HepG2 (cell line): ENCODE results near the gene GPC6. TPM values are rescaled to one million over a fixed set of nuclear protein-coding genes. Genes with fewer than 3 reads are reported as not detected.

ENCODE experiments used
- ATAC-seq: fragments of 200-7000 bp; cut with Tn5 transposase; 3 replicates; pipeline ENCODE4 v1.9.1; 2020; ENCODE audit warnings: mild to moderate bottlenecking, moderate library complexity
- BruUV-seq: library from RNA; stranded (reverse); fragments of 400-500 nt; replicated peaks from 2 replicates; lab custom pipeline; 2021; lab: Mats Ljungman, UMichigan
- CTCF ChIA-PET: fragments of 300-600 bp; formaldehyde crosslinking; extraction: SDS; loops from one replicate; lab custom pipeline; 2021; ENCODE audit warnings: low total read pairs, inconsistent platforms, low intra/inter-chr PET ratio; lab: Yijun Ruan, JAX
- POLR2A ChIA-PET: fragments of 350-600 bp; sonication (Branson Sonifier 250); formaldehyde crosslinking; loops from one replicate; lab custom pipeline; 2020; ENCODE audit warnings: antibody characterized with exemption, inconsistent platforms; lab: Yijun Ruan, JAX
- DNase-seq: peaks from one replicate; pipeline ENCODE4 v3.0.0-alpha.2; 2015; ENCODE audit warnings: low spot score
- FAIRE-seq: peaks from 3 replicates; lab custom pipeline; 2011; peaks lifted over from hg19 to GRCh38; lab: Jason Lieb, UNC
- H2AFZ ChIP-seq: one replicate; pipeline ENCODE4 v1.6.1; 2011; ENCODE audit warnings: low read length, inconsistent platforms
- H3K27ac ChIP-seq: fragments of 300-600 bp; 3 replicates; pipeline ENCODE4 v1.8.0; 2011; ENCODE audit warnings: mixed run types, mild to moderate bottlenecking, mixed read lengths, low read length, inconsistent platforms; ENCODE audit not compliant: insufficient read depth; ENCODE audit errors: extremely low read length
- H3K27me3 ChIP-seq, 2 experiments: fragments of 200-600 bp in 1 of 2; 2 replicates in 1 of 2; 3 replicates in 1 of 2; pipeline versions ENCODE4 v1.6.0 to v1.8.0; 2011; ENCODE audit warnings: low read length in 2 of 2, mild to moderate bottlenecking in 2 of 2, moderate library complexity in 2 of 2, inconsistent platforms in 1 of 2; ENCODE audit not compliant: insufficient read depth in 2 of 2, control insufficient read depth in 1 of 2
- H3K36me3 ChIP-seq, 2 experiments: fragments of 200-600 bp in 1 of 2; replicated peaks in 1 of 2; 2 replicates in 1 of 2; 3 replicates in 1 of 2; pipeline versions ENCODE4 v1.5.1 to v1.8.0; 2011; ENCODE audit warnings: low read length in 2 of 2, inconsistent platforms in 1 of 2; ENCODE audit not compliant: insufficient read depth in 2 of 2, control insufficient read depth in 1 of 2
- H3K4me1 ChIP-seq: 2 replicates; pipeline ENCODE4 v1.5.1; 2012; ENCODE audit warnings: low read length, inconsistent platforms; ENCODE audit not compliant: insufficient read depth
- H3K4me2 ChIP-seq: 2 replicates; pipeline ENCODE4 v1.6.0; 2011; ENCODE audit warnings: low read depth, low read length, inconsistent platforms
- H3K4me3 ChIP-seq, 3 experiments: fragments of 200-600 bp in 1 of 3; sonication (generic), shearing (Covaris generic) in 1 of 3; replicated peaks in 1 of 3; 2 replicates each; pipeline ENCODE4 v1.5.1; 2011 to 2016; ENCODE audit warnings: low read length in 3 of 3, inconsistent platforms in 2 of 3, low read depth in 2 of 3, mild to moderate bottlenecking in 2 of 3, control low read depth in 1 of 3, mixed read lengths in 1 of 3; ENCODE audit not compliant: insufficient read depth in 1 of 3
- H3K79me2 ChIP-seq: one replicate; pipeline ENCODE4 v1.6.1; 2011; ENCODE audit warnings: low read length, inconsistent platforms; ENCODE audit not compliant: insufficient read depth
- H3K9ac ChIP-seq: 2 replicates; pipeline ENCODE4 v1.6.0; 2011; ENCODE audit warnings: mild to moderate bottlenecking, low read depth, low read length, inconsistent platforms; ENCODE audit not compliant: insufficient read depth
- H3K9me3 ChIP-seq: 2 replicates; pipeline ENCODE4 v1.5.1; 2012; ENCODE audit warnings: mild to moderate bottlenecking, low read length
- H4K20me1 ChIP-seq: 2 replicates; pipeline ENCODE4 v1.6.0; 2011; ENCODE audit warnings: inconsistent platforms, mild to moderate bottlenecking, low read length, moderate library complexity; ENCODE audit not compliant: insufficient read depth
- ATF7 ChIP-seq, 2 experiments: fragments of 450-650 bp in 1 of 2; sonication (generic) in 1 of 2; formaldehyde crosslinking in 1 of 2; IDR thresholded peaks; 2 replicates each; pipeline versions ENCODE4 v1.4.0 to v1.6.1; 2016 to 2020; ENCODE audit warnings: antibody characterized with exemption in 1 of 2, mild to moderate bottlenecking in 1 of 2, missing genetic modification reagents in 1 of 2
- CCAR2 ChIP-seq: fragments of 200-400 bp; formaldehyde crosslinking; optimal IDR thresholded peaks from 2 replicates; pipeline ENCODE3; 2018; ENCODE audit warnings: low read depth, mild to moderate bottlenecking, low read length, moderate library complexity
- GABPB1 ChIP-seq: IDR thresholded peaks from 2 replicates; pipeline ENCODE4 v1.6.1; 2016; ENCODE audit warnings: mild to moderate bottlenecking, missing genetic modification reagents, moderate library complexity, missing compliant biosample characterization
- RFXANK ChIP-seq: IDR thresholded peaks from 2 replicates; pipeline ENCODE4 v1.6.1; 2016
- WGBS: methylation state at CpG from one replicate; pipeline ENCODE4 v1.1.6; 2017; ENCODE audit warnings: low lambda C conversion rate; 5-methylcytosine and 5-hydroxymethylcytosine counted together
- in situ Hi-C: cut with HindIII; loops from 2 replicates; pipeline ENCODE4 v1.10.0; 2017; ENCODE audit warnings: low pct_unique_long_range_greater_than_20kb; ENCODE audit not compliant: extremely low pct_ligation_motif_present
- intact Hi-C: fragments of 100-400 bp; cut with micrococcal nuclease; formaldehyde crosslinking; loops from one replicate; pipeline ENCODE4 v1.10.0; 2022; ENCODE audit not compliant: unreplicated experiment
- polyA plus RNA-seq, 8 experiments: library from polyadenylated mRNA; depleted of rRNA in 3 of 8; stranded (reverse) in 7 of 8; unstranded in 1 of 8; fragments of >200 nt; fragmentation: Illumina TruSeq in 4 of 8; extraction: Trizol in 4 of 8; gene quantifications; 2 replicates each; pipeline versions ENCODE4 v1.2.1 to v1.2.3, GENCODE V29; 2011 to 2016; ENCODE audit warnings: low read depth in 4 of 8, missing spikeins in 1 of 8, mixed read lengths in 1 of 8; ENCODE audit not compliant: insufficient read depth in 1 of 8
- total RNA-seq, 5 experiments: library from RNA; depleted of rRNA; stranded (reverse); fragments of >200 nt; fragmentation: Illumina TruSeq; extraction: Trizol; gene quantifications; 2 replicates each; pipeline ENCODE4 v1.2.3, GENCODE V29; 2016; ENCODE audit warnings: low read depth in 1 of 5
- TF ChIP-seq, protein P1 (sequence below): sonication (generic); formaldehyde crosslinking; IDR thresholded peaks from 2 replicates; pipeline ENCODE4 v1.4.0; 2020; ENCODE audit warnings: mild to moderate bottlenecking, missing genetic modification reagents, borderline replicate concordance
- TF ChIP-seq, protein P2 (sequence below): IDR thresholded peaks from 2 replicates; pipeline ENCODE4 v1.6.1; 2016; ENCODE audit warnings: mild to moderate bottlenecking, missing biosample characterization, missing genetic modification reagents
- TF ChIP-seq, protein P3 (sequence below): sonication (generic); formaldehyde crosslinking; conservative IDR thresholded peaks from 2 replicates; pipeline ENCODE4 v1.8.0; 2022; ENCODE audit warnings: missing genetic modification reagents

Gene GPC6
- total and polyA plus RNA-seq, 2 of the 13 experiments (the other 11 are each of a cell fraction or from before 2014, with no cell fraction given): 24.5 to 33.9 TPM

DNA sequence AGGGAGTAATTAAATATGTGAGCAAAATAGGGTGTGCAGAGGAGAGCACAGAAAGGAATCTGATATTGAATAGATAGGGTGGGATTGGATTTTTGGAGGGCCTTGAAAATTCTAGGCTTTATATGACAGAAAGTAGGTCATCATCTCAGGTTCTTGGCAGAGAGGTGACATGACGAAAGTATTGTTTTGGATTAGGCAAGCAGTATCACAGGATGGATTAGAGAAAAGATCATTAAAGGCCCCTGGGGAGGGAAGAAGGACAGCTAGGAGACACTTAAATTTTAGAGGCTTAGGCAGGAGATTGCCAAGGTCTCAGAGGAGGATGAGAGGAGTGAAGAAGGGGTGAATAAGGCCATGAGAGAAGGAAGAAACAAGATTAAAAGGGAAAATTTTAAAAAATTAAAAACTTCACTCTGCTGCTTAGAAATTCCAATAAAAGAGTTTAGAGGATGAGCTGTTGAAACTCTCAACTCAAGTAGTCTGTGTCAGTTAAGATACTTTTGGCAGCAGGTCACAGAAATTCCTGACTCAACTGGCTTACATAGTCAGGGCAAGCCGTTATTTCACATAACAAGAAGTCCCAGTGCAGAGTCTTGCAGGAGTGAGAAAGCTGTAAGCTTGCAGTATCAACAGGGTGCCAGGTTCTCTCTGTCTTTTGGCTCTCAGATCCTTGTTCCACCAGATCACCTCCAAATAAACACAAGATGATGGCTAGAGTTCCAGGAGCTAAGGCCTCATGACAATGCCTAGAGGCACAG, 8.8 kb downstream of the GPC6 start:
- no peak for TF ChIP-seq RFXANK (CRISPR knock-in tag)
- TF ChIP-seq CCAR2: no peak
- TF ChIP-seq GABPB1 (CRISPR knock-in tag): no peak
- TF ChIP-seq, protein P1, sequence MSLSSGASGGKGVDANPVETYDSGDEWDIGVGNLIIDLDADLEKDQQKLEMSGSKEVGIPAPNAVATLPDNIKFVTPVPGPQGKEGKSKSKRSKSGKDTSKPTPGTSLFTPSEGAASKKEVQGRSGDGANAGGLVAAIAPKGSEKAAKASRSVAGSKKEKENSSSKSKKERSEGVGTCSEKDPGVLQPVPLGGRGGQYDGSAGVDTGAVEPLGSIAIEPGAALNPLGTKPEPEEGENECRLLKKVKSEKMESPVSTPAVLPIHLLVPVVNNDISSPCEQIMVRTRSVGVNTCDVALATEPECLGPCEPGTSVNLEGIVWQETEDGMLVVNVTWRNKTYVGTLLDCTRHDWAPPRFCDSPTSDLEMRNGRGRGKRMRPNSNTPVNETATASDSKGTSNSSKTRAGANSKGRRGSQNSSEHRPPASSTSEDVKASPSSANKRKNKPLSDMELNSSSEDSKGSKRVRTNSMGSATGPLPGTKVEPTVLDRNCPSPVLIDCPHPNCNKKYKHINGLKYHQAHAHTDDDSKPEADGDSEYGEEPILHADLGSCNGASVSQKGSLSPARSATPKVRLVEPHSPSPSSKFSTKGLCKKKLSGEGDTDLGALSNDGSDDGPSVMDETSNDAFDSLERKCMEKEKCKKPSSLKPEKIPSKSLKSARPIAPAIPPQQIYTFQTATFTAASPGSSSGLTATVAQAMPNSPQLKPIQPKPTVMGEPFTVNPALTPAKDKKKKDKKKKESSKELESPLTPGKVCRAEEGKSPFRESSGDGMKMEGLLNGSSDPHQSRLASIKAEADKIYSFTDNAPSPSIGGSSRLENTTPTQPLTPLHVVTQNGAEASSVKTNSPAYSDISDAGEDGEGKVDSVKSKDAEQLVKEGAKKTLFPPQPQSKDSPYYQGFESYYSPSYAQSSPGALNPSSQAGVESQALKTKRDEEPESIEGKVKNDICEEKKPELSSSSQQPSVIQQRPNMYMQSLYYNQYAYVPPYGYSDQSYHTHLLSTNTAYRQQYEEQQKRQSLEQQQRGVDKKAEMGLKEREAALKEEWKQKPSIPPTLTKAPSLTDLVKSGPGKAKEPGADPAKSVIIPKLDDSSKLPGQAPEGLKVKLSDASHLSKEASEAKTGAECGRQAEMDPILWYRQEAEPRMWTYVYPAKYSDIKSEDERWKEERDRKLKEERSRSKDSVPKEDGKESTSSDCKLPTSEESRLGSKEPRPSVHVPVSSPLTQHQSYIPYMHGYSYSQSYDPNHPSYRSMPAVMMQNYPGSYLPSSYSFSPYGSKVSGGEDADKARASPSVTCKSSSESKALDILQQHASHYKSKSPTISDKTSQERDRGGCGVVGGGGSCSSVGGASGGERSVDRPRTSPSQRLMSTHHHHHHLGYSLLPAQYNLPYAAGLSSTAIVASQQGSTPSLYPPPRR (CRISPR knock-in tag): no peak
- no peak for TF ChIP-seq ATF7 (IDR thresholded peaks at IDR 0.05)
- no peak for TF ChIP-seq ATF7 (CRISPR knock-in tag; IDR thresholded peaks at IDR 0.05)
- TF ChIP-seq, protein P2, sequence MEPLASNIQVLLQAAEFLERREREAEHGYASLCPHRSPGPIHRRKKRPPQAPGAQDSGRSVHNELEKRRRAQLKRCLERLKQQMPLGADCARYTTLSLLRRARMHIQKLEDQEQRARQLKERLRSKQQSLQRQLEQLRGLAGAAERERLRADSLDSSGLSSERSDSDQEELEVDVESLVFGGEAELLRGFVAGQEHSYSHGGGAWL (CRISPR knock-in tag): no peak
- TF ChIP-seq, protein P3, sequence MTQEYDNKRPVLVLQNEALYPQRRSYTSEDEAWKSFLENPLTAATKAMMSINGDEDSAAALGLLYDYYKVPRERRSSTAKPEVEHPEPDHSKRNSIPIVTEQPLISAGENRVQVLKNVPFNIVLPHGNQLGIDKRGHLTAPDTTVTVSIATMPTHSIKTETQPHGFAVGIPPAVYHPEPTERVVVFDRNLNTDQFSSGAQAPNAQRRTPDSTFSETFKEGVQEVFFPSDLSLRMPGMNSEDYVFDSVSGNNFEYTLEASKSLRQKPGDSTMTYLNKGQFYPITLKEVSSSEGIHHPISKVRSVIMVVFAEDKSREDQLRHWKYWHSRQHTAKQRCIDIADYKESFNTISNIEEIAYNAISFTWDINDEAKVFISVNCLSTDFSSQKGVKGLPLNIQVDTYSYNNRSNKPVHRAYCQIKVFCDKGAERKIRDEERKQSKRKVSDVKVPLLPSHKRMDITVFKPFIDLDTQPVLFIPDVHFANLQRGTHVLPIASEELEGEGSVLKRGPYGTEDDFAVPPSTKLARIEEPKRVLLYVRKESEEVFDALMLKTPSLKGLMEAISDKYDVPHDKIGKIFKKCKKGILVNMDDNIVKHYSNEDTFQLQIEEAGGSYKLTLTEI (CRISPR knock-in tag): no peak
- Histone ChIP-seq H3K27ac (no peak overlapping the region), H3K9me3 (peaks cover 14% of the 10 kb centered on the region), H3K4me2 (no peak overlapping the region), H3K4me3 (no peak overlapping the region), H3K4me1 (peaks cover 38% of the 10 kb centered on the region), H2AFZ (no peak overlapping the region), H3K79me2 (peaks cover 79% of the 10 kb centered on the region), H4K20me1 (no peaks in the 10 kb centered on the region), H3K27me3 (no peaks in the 10 kb centered on the region), H3K36me3 (no peaks in the 10 kb centered on the region), H3K9ac (no peak overlapping the region)
- ChIA-PET POLR2A (no interaction called here), CTCF (no interaction called here)
- no TSS peak for BruUV-seq
- FAIRE-seq (no peak), ATAC-seq (no peak), DNase-seq (no peak)
- 97% methylated on average over 2 of the region's 2 CpGs for WGBS
- intact Hi-C loops: no loop called here
- in situ Hi-C loops: loop anchor here (25.0 kb wide), 3 partner anchors 527 to 1102 kb away; no protein-coding TSS in a partner anchor
